ENCODE results near the gene FER.

FER gene

DNA sequence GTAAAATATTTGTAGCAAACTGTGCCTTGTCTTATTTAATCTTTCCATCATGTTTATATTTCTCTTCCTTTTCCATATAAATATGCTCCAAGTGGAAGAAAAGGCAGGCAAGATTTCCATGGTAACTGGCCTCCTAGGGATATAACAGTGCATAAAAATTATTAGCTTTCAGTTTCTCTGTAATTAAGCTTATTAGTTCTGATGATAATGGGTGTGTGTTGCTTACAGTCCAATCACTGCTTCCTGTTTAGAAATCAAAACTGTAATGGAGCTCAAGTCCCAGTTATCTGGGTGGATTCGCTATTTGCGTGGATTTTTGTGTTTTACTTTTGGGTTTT, 449.1 kb downstream of the FER start:
- no peak for DNase-seq (ENCODE audit: low read depth)
- no peak overlapping the region for H3K4me3 ChIP-seq (ENCODE audit: control insufficient read depth, low read depth, low read length)
- TF ChIP-seq, protein P1, sequence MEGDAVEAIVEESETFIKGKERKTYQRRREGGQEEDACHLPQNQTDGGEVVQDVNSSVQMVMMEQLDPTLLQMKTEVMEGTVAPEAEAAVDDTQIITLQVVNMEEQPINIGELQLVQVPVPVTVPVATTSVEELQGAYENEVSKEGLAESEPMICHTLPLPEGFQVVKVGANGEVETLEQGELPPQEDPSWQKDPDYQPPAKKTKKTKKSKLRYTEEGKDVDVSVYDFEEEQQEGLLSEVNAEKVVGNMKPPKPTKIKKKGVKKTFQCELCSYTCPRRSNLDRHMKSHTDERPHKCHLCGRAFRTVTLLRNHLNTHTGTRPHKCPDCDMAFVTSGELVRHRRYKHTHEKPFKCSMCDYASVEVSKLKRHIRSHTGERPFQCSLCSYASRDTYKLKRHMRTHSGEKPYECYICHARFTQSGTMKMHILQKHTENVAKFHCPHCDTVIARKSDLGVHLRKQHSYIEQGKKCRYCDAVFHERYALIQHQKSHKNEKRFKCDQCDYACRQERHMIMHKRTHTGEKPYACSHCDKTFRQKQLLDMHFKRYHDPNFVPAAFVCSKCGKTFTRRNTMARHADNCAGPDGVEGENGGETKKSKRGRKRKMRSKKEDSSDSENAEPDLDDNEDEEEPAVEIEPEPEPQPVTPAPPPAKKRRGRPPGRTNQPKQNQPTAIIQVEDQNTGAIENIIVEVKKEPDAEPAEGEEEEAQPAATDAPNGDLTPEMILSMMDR (conservative IDR thresholded peaks at IDR 0.05; ENCODE audit: control insufficient read depth, insufficient read depth, low read depth, low read length): no peak

DNA sequence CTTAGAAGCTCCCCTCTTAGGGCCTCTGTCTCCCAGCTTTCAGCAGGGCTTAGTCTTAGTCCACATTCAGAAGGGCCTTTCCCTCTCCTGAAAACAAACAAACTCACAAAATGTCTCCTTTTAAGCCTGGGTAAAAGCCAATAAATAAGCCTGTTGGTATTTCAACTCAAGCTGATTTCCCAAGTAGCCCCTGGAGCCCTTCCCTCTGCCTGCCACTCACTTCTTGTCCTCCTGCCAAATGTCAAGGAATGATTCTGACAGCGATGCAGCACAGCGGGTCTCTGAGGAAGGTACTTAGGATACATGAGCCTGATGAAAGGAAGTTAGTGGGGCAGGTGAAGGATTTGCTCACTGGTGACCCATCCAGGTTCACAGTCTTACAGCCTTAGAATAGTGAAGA, 451.6 kb downstream of the FER start:
- TF ChIP-seq, protein P1 (conservative IDR thresholded peaks at IDR 0.05; ENCODE audit: control insufficient read depth, insufficient read depth, low read depth, low read length): no peak
- DNase-seq (ENCODE audit: low read depth): no peak
- H3K4me3 ChIP-seq (ENCODE audit: control insufficient read depth, low read depth, low read length): no peak overlapping the region

DNA sequence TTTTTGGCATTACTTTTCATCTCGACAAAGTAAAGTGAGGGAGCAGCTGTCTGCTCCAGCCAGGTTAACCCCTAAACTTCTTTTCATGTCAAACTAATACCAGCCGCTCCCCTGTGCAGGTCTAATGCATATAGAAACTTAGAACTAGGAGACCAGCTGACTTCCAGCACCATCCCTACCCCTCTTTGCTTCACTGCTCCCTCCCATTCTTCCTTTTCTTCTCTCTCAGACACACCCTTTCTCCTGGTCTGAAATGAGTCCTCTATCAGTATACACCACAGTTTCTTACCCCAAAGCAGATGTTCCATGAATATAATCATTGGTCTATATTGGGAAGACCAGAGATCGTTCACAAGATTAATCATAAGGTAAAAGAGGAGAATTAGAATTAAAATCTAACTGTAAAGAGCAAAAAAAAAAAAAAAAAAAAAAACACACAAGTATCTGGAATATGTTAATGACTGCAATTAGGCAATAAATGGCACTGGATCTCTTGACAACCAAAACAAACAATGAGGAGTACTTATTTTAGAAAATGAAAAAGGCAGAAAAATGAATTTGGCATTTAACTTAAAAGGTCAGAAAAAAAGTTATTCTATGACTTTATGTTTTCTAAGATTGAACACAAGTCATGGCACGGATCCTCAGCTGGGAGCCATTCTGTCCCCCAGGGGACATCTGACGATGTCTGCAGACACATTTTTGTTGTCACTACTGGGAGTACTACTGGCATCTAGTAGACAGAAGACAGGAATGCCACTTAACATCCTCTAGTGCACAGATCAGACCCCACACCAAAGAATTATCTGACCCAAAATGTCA, 452.3 kb downstream of the FER start:
- no peak overlapping the region for H3K4me3 ChIP-seq (ENCODE audit: control insufficient read depth, low read depth, low read length)
- TF ChIP-seq, protein P1 (conservative IDR thresholded peaks at IDR 0.05; ENCODE audit: control insufficient read depth, insufficient read depth, low read depth, low read length): no peak
- no peak for DNase-seq (ENCODE audit: low read depth)

DNA sequence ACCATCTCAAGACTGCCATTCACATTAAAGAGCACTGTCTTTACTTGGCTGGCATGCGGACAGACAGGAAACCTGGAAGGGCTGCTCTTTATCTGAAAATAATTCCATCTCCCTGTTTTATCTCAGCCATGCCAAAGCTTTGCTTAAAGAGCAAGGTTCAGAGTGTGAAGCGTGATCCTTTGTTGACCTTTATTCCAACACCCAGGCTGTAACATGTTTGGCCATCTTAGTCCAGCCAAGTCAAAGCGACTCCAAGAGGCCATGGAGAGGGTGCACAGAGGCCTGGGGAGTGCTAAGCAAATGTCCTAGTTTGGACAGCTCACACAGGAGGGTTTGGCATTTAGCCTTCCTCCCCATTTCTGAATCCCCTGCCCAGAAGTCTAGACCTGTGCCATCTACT, 467.3 kb downstream of the FER start:
- TF ChIP-seq, protein P1 (conservative IDR thresholded peaks at IDR 0.05; ENCODE audit: control insufficient read depth, insufficient read depth, low read depth, low read length): no peak
- no peak for DNase-seq (ENCODE audit: low read depth)
- H3K4me3 ChIP-seq (ENCODE audit: control insufficient read depth, low read depth, low read length): no peak overlapping the region

DNA sequence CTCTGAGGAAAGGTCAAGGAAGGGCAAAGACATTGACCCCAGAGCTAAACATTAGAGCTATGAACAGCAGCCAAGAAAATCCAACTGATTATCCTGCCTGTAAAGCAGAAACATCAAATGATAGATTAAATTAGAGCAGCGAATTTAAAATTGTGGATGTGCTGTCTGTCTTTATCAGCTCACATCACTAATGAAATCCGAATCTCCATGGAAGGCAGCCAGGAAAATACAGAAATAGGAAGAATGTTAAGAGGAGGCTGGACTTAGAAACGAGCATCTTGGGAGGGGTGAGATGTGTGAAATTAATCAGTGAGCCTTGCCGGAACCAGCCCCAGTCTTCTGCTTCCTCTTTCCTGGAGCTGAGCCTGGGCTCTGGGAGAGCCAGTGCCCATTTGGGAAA, 471.1 kb downstream of the FER start:
- DNase-seq (ENCODE audit: low read depth): no peak
- H3K4me3 ChIP-seq (ENCODE audit: control insufficient read depth, low read depth, low read length): no peak overlapping the region
- TF ChIP-seq, protein P1 (conservative IDR thresholded peaks at IDR 0.05; ENCODE audit: control insufficient read depth, insufficient read depth, low read depth, low read length): no peak

DNA sequence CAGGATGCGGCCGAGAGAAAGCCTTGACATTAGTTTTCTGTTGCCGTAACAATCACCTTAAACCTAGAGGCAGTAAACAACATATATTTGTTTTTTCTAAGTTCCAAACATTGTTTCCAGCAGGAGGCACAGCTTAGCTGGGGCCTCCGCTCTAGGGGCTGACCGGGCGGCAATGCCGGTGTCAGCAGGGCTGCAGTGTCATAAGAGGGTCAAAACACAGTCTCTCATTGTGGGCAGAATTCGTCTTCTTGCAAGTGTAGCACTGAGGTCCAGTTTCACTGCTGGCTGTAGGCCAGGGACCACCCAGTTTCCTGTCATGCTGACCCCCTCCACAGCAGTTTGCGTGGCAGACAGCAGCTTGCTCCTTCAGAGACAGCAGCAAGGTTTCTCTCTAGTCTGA, 475.8 kb downstream of the FER start:
- TF ChIP-seq, protein P1 (conservative IDR thresholded peaks at IDR 0.05; ENCODE audit: control insufficient read depth, insufficient read depth, low read depth, low read length): no peak
- no peak overlapping the region for H3K4me3 ChIP-seq (ENCODE audit: control insufficient read depth, low read depth, low read length)
- DNase-seq (ENCODE audit: low read depth): no peak
